Hematopoietic multipotent progenitor cell (in vitro differentiated cells): ENCODE data around the gene BEST1. TPM values are rescaled to one million over a fixed set of nuclear protein-coding genes. Genes with fewer than 3 reads are reported as not detected.
A peak's percentile ranks its signal among the peaks of the same experiment; 100 is the strongest.
"Not testable (repeated sequence)": the region's sequence is repeated elsewhere in the genome, so short reads cannot be mapped to it uniquely, and the experiment has no call there.

ENCODE experiments used
- DNase-seq, 3 donors: peaks; one replicate each; pipeline ENCODE4 v3.0.0-alpha.2; 2011 to 2015; ENCODE audit warnings: low read depth in 2 of 3, low spot score in 2 of 3
- total RNA-seq: library from RNA; depleted of rRNA; stranded (reverse); fragments of >200 nt; gene quantifications from one replicate; pipeline ENCODE4 v1.2.3, GENCODE V29; 2012

The BEST1 gene
- total RNA-seq, 1 donor = 1.9 TPM

DNA sequence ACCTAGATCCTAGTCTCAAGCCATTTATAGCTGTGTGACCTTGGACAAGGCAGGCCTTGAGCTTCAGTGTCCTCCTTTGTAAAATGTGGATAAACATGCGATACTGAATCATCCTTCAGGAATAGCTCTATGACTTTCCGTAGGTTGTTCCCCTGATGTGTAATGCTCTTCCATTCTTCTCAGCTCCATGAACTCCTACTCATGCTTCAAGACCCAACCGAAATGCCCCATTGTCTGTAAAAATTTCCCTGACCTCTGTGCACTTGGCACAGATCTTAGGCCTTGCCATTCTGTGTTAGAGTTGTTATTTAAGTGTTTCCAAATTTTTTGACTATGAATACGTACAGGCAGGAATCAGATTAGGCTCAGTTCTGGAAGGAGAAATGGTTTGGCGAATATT, 3.3 kb upstream of the BEST1 start:
- DNase-seq = no peak

- DNase-seq = peak in 2 of 3 donors; percentile 71 to 85
Observed at GRCh38 chr11:61947486-61948210, 2.5 kb upstream of the BEST1 start.

GRCh38 chr11:61948505-61948904, 1.6 kb upstream of the BEST1 start:
- no peak for DNase-seq

GRCh38 chr11:61949169-61950034, 749 bp upstream of the BEST1 start:
- peak in 1 of 3 donors; percentile 46 for DNase-seq

DNA sequence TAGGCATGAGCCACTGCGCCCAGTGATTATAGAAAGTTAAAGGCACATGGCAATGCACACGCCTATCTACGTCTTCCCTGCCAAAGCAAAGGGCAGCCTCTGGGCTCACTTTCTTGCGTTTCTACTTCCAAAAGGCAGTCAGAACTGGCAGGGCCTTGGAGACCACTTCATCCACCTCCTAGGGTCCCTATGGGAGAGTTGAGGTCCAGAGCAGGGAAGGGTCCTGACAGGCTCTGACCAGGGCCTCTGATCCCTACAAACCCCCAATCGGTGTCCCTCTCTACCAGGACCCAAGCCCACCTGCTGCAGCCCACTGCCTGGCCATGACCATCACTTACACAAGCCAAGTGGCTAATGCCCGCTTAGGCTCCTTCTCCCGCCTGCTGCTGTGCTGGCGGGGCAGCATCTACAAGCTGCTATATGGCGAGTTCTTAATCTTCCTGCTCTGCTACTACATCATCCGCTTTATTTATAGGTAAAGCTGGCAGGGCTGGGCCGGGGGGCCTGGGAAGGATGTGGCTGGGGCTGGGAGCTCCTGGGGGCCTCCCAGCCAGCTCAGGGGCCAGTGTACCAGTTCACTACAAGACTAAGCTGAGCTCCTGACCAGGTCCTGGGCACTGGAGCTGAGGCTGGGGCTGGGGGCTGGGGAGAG, 1.5 kb downstream of the BEST1 start:
- no peak for DNase-seq

DNA sequence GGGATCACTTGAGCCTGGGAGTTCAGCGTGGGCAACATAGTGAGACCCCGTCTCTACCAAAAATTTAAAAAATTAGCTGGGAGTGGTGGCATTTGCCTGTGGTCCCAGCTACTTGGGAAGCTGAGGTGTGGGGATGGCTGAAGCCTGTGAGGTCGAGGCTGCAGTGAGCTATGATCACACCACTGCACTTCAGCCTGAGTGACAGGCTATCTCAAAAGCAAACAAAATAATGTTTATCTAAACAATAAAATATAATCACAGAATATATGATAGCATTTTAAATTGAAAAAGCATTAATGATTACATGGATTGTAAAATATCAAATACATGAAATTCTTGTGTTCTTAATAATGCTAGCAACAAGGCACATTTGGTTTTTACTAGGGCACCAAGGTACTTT, 2.7 kb downstream of the BEST1 start:
- DNase-seq = no peak

DNA sequence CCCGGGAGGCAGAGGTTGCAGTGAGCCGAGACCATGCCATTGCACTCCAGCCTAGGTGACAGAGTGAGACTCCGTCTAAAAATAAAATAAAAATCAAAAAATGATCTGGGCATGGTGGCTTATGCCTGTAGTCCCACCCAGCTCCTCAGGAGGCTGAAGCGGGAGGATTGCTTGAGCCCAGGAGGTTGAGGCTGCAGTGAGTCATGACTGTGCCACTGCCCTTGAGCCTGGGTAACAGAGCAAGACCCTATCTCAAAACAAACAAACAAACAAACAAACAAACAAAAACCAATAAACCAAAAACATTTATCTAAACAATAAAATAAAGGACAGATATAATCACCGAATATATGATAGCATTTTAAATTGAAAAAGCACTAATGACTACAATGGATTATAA, 3.5 kb downstream of the BEST1 start:
- not testable (repeated sequence) for DNase-seq

GRCh38 chr11:61954106-61954850, 4.1 kb downstream of the BEST1 start:
- DNase-seq = peak in 1 of 3 donors; percentile 50

DNA sequence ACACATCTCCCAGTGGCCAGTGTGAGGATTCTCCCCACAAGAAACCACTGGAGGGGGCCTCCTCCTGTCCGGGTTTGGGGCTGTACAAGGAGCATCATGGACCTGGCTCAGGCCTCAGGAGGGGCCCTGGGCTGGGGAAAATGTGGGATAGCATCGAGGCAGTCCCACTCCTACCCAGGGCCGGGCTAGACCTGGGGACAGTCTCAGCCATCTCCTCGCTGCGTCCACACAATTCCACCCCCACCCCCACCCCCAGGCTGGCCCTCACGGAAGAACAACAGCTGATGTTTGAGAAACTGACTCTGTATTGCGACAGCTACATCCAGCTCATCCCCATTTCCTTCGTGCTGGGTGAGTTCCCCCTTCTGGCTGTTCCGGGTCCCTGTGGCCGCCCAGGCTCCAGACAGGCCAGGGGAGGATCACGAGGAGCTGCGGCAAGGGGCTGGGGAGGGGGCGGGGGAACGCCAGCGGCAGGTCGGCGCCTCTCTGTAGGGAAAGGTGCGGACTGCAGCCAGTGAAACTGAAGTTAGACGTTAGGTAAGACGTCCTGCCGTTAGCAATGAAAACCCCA, 4.8 kb downstream of the BEST1 start:
- DNase-seq = peak in 2 of 3 donors; percentile 75

- peak in 1 of 3 donors; percentile 40 for DNase-seq
Observed at GRCh38 chr11:61955422-61956135, 5.4 kb downstream of the BEST1 start.

GRCh38 chr11:61956191-61957020, 6.3 kb downstream of the BEST1 start:
- DNase-seq = no peak

- no peak for DNase-seq
Observed at GRCh38 chr11:61957021-61957770, 7.0 kb downstream of the BEST1 start.

DNA sequence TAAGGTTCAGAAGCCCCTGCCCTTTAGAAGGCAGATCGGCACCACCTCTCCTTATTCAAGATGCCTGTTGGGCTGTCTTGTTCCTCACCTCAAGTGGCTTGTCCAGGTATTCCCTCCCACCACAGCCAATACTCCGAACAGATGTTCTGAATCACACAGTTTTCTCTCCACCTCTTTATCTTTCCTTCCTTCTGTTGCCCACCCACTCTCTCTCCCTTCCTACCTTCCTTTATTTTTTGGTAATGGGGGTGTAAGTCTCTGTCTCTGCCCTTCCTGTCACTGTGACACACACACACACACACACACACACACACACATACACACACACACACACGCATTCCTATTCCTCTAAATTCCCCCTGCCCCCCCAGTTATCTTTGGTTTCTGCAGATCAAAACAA, 8.4 kb downstream of the BEST1 start:
- DNase-seq = no peak

DNA sequence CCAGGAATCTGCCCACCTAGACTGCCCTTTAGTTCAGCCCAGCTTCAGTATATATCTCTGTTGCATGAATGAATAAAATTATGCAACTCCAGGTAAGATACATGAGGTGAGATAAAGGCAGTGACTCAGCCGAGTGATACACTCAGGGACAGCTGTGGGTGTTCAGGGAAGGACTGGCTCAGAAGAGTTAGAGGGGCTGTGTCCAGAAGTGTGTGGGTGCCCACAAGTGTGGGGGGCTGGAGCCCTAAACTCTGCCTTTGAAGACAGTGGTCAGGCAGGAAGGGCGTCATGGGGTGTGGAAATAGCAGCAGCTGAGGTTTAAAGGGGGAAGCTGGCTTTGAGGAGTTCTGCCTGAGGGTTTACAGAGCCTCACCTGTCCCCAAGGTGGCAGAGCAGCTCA, 9.0 kb downstream of the BEST1 start:
- no peak for DNase-seq

- DNase-seq = no peak
Observed at GRCh38 chr11:61959678-61960077, 9.5 kb downstream of the BEST1 start.

GRCh38 chr11:61960532-61960931, 10.4 kb downstream of the BEST1 start:
- no peak for DNase-seq

DNA sequence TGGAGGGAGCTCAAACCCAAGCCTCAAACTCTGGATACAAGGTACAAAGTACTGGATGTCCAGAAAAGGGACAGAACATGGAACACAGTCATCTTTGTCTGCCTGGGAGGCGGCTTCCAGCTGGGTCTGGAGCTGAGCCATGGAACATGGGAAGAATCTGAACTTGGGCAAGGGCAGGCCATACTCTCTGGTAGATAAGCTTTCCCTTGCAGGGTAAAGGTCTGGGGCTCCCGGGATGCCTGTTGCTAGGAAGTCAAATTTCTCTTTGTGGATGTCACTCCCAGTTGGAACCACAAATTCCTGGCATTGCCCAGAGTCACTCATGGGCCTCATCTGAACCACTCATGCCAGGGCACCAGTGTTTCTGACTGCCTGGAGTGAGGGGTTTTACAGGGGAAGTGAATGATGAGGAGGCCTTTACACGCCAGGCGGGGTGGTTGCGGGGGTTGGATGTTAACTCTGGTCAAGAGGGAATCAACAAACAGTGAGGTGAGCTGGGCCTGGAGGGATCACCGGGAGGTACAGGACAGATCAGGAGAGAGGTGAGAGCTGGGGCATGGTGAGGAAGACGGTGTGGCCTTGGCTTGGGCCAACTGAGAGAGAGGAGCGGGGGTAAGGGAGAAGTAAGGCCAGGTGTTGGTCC, 11.5 kb downstream of the BEST1 start:
- no peak for DNase-seq
